Cardiac muscle cell (in vitro differentiated cells and primary cell): ENCODE results near the gene APC2. TPM values are rescaled to one million over a fixed set of nuclear protein-coding genes. Genes with fewer than 3 reads are reported as not detected.

Source experiments
- DNase-seq, 2 donors: peaks; one replicate each; pipeline versions ENCODE4 v3.0.0 to v3.0.0-alpha.2; 2010 to 2017; ENCODE audit warnings: low read depth in 1 of 2, low spot score in 1 of 2
- H3K27ac ChIP-seq: fragments of 200-600 bp; sonication (generic); 2 replicates; pipeline ENCODE4 v1.5.1; 2016
- H3K27me3 ChIP-seq: fragments of 200-600 bp; sonication (generic); 2 replicates; pipeline ENCODE4 v1.6.0; 2016; ENCODE audit warnings: control low read depth
- H3K36me3 ChIP-seq: fragments of 200-600 bp; sonication (generic); 2 replicates; pipeline ENCODE4 v1.5.1; 2016; ENCODE audit warnings: control low read depth
- H3K4me1 ChIP-seq: fragments of 200-600 bp; sonication (generic); 2 replicates; pipeline ENCODE4 v1.8.1; 2017; ENCODE audit warnings: low read depth, mild to moderate bottlenecking, mixed run types
- H3K4me3 ChIP-seq: fragments of 200-600 bp; sonication (generic); 2 replicates; pipeline ENCODE4 v1.5.1; 2016; ENCODE audit warnings: mild to moderate bottlenecking
- H3K9me3 ChIP-seq: fragments of 200-600 bp; sonication (generic); 2 replicates; pipeline ENCODE4 v1.5.1; 2017; ENCODE audit warnings: low read depth, mild to moderate bottlenecking, control low read depth
- CTCF ChIP-seq: IDR thresholded peaks from 2 replicates; pipeline ENCODE4 v1.5.1; 2012; ENCODE audit warnings: low read depth, mild to moderate bottlenecking, low read length
- polyA plus RNA-seq: library from polyadenylated mRNA; unstranded; fragments of >200 nt; fragmentation: Nextera tagmentation; extraction: Ambion mirVana; gene quantifications from 2 replicates; pipeline ENCODE4 v1.2.1, GENCODE V29; 2016
- total RNA-seq: library from RNA; depleted of rRNA; stranded (reverse); fragments of >200 nt; gene quantifications from 2 replicates; pipeline ENCODE4 v1.2.3, GENCODE V29; 2016

Gene APC2
- total and polyA plus RNA-seq, 2 experiments from 2014 or later: 0.42 to 0.94 TPM

DNA sequence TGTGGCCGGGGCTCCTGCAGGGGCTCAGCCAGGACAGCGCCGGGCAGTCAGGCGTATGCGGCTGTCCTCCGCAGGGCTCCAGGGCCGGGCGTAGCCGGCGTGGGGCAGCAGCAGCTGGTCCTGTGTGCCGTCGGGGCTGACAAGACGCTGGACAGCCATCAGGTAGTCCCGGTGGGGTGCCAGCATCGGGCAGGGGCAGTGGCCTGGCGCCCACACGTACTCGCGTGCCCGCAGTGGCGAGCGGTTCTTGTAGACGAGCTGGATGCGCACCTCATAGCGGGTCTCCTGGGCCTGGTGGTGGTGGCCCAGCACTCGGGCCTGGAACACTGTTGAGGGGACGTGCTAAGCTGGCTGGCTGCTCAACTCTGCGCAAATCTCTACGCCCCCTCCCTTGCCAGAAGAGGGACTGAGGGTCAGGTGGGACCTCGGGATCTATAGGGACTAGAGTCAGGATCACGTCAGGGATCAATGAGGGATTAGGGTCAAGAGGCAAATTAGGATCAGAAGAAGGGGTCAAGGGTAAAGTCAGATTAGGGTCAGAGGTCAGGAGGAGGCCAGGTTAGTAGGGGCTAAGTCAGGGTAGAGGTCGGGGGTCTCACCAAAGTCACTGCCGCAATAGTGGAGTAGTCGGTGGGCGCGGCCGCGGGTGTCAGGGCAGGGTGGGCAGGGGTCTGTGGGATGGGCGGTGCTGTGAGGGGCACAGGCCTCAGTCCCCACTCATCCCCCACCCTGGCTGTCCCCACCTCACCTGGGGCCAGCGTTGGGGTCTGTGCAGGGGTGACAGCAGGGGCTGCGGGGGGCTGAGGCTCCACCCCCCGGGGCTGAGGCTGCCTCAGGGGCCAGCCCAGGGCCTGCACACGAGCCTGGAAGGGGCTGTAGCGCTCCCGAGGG lies 56.3 kb downstream of the APC2 start:
- Histone ChIP-seq H3K4me3 (no peak overlapping the region), H3K27me3 (peaks cover 18% of the 10 kb centered on the region), H3K36me3 (no peaks in the 10 kb centered on the region), H3K9me3 (no peaks in the 10 kb centered on the region), H3K4me1 (no peaks in the 10 kb centered on the region), H3K27ac (no peak overlapping the region)
- DNase-seq: no peak
- no peak for TF ChIP-seq CTCF

GRCh38 chr19:1507192-1507660 lies 57.3 kb downstream of the APC2 start:
- no peak for DNase-seq
- no peak for TF ChIP-seq CTCF
- H3K9me3 ChIP-seq: no peaks in the 10 kb centered on the region
- peak overlapping the region; percentile 90 for H3K27ac ChIP-seq
- H3K4me3 ChIP-seq: no peak overlapping the region
- no peaks in the 10 kb centered on the region for H3K4me1 ChIP-seq
- no peaks in the 10 kb centered on the region for H3K36me3 ChIP-seq
- H3K27me3 ChIP-seq: peaks cover 21% of the 10 kb centered on the region

DNA sequence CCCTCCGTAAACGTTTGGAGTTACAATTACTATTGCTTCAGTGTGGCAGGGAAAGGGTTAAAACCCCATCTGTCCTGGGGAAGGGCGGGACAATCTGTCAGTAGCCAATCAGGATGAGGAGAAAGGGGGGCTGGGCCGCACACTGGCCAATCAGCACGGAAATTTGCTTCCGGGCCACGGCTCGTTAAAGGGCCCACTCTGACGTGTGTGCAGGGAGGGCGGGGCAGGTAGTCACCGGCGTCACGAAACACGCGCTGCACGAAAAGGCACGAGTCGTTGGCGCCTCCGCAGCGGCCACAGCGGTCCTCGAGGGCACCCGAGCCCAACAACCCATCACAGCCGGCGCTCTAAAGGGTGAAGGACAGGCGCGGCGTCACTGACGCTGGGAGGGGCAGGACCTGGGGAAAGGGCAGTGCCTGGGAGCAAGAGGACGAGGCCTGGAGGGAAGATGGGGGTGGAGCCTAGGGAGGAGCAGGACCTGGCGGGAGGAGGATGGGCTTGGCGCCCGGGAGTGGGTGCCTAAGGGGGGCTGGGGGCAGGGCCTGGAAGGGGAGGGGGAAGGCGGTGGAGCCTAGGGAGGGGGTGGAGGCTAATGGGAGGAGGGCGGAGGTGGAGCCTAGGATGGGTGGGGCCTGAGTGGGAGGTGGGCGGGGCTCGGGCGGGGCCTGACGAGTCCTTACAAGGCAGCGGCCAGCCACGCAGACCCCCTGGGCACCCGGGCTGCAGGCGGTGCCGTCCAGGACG lies 58.0 kb downstream of the APC2 start:
- peak; percentile 97 to 98 for DNase-seq
- no peaks in the 10 kb centered on the region for H3K4me1 ChIP-seq
- peak overlapping the region; percentile 90 for H3K27ac ChIP-seq
- peak overlapping the region; percentile 23 for H3K4me3 ChIP-seq
- H3K36me3 ChIP-seq: no peaks in the 10 kb centered on the region
- no peak for TF ChIP-seq CTCF
- no peaks in the 10 kb centered on the region for H3K9me3 ChIP-seq
- H3K27me3 ChIP-seq: peaks cover 20% of the 10 kb centered on the region

GRCh38 chr19:1508507-1508856 lies 58.6 kb downstream of the APC2 start:
- no peaks in the 10 kb centered on the region for H3K4me1 ChIP-seq

More at GRCh38 chr19:1508507-1508856, 58.6 kb downstream of the APC2 start:
- Histone ChIP-seq H3K27ac (peak overlapping the region; percentile 32), H3K9me3 (no peaks in the 10 kb centered on the region), H3K36me3 (no peaks in the 10 kb centered on the region), H3K4me3 (no peak overlapping the region), H3K27me3 (peaks cover 18% of the 10 kb centered on the region)
- no peak for DNase-seq
- no peak for TF ChIP-seq CTCF
